ENCODE measurements around the gene SERPINA10.
"Not testable (repeated sequence)": the region's sequence is repeated elsewhere in the genome, so short reads cannot be mapped to it uniquely, and the experiment has no call there.

Gene SERPINA10

DNA sequence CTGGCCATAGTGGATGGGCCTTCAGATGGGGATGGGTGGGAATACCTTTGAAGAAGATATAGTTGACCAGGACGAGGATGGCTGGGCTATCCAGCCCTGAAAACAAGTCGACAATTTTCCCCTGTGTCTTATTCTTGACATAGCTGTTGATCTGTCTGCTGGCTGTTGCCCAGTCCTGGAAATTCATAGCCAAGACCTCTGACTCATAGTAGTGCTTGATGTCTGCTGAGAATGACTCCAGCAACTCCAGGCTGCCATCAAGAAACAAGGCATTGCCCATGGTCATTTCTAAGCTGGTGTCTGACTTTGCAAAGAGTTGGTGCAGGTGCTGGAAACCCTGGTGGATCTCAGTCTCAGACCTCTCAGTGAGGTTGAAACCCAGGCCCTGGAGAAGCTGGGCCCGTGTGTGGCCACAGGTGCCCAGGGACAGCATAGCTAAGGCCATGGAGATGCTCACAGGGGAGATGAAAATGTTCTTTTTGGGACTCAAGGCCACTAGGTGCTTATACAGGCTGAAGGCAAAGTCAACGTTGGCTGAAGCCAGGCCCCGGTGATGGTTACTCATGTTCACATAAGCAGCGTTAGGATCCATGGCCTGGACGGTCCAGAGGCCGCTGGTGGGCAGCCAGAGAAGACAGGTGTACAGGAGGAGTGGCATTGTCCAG, 21.1 kb upstream of the SERPINA10 start:
- no peak for DNase-seq

DNA sequence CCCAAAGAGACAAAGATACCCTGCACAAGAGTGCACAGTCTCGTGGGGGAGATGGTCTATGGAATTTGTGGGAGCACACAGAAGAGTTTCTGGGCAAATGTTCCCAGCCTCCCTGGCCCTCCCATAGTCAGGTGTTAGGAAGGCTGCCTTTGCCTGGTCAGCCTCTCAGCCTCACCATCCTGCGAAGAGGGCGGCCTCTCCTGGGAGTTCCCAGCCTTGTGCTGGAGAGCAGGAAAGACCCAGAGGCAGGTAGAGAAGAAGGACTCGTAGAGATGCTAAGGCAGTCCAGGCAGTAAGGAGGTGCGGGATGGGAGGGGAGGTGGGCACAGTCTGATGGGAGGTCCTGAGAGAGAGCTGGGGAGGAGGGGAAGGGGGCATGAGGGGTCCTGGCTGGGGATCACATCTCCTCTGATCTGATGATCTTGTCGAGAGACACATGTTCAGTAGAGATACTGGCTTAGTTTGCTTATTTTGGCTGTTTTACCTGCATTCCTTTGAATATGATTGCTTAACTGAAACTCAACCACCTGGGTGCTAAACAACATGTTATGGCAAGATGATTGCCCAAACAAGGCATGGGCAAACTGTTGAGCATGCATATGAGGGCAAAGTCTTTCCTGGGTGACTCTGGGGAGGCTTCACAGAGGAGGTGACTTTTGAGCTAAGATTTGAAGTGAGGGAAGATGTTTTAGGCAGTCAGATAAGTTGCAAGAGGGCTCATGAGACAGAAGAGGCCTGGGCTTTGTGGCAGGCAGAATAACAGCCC, 19.6 kb upstream of the SERPINA10 start:
- DNase-seq, result no peak

DNA sequence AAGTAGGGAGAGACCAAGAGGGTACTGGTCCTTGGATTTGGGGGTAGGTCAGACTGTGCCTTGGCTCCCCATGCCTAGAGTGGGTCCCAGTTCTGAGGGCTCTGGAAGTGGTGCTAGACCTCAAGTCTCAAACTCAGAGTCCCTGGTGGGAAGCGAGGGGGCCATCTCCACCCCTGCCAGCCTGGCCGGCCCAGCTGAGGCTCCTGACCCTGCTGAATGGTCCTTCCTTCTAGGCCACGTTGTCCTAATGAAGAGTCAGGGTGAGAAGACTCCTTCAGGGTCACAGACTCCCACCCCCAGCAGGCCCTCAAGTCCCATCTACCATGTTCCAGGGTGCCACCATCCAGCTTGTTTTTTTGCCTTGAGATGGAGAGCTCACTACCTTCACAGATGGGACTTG, 17.2 kb upstream of the SERPINA10 start:
- no peak for DNase-seq

DNA sequence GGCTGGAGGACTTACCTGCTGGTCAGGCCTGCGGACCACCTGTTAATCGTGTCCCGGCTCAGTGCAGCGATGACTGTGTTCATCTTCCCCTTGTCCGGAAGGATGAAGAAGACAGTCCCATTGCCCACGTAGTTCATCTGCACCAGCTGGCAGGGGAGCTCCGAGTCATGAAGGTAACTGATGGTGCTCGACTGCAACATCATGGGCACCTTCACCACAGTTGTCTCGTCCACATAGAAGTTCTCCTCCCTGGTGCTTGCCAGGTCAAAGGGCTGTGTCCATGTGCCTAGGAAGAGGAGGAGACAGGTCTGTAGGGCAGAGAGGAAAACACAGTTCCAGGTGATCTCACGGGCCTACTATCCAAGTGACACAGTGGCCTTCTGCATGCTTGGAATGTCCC, 16.7 kb upstream of the SERPINA10 start:
- no peak for DNase-seq

- peak in 2 of 4 experiments; percentile 20 to 32 for DNase-seq
These were observed 14.4 kb upstream of the SERPINA10 start for GRCh38 chr14:94307410-94307992.

DNA sequence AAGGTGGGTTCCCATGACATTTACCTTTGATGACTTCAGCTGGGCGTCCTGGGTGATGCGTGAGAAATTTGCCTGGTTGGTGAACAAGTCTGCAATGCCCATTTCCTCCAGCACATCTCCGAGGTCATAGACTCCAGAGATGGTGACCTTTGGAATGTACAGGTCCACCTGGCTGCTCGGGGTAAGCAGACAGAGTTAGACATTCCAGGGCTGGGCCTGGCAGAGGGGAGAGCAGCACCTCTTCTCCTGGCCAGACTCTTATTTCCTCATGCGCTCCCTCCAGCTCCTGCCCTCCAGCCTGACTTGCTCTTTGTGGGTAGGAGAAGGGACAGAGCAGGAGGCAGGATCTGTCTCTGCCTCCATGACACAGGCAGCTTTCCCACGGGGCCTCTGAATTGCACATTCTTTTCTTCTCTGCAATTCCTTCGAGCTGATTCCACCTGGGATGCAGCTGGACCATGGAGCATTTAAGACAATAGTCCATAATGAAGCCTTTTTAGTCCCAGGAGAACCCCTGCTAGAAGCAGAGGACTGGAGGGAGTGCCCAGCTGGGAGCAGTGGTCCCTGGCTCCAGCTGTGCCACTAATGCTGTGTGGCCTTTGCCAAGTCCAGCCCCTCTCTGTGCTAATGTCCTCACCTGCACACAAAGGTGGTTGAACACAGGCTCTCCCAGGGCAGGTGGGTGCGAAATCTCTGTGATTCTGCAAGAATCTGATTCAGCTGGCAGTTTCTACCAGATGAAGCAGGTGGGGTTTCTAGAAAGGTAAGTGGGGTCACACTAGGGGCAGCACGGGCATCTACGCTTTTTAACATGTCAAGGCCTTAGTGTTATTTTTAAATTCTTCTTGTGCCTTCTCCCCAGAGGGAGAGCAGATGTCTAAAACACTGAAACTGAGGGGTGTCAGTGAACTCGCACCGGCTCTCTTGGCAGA, 13.2 kb upstream of the SERPINA10 start:
- DNase-seq, result no peak

- DNase-seq, result no peak
These were observed 12.6 kb upstream of the SERPINA10 start for GRCh38 chr14:94305620-94306019.

DNA sequence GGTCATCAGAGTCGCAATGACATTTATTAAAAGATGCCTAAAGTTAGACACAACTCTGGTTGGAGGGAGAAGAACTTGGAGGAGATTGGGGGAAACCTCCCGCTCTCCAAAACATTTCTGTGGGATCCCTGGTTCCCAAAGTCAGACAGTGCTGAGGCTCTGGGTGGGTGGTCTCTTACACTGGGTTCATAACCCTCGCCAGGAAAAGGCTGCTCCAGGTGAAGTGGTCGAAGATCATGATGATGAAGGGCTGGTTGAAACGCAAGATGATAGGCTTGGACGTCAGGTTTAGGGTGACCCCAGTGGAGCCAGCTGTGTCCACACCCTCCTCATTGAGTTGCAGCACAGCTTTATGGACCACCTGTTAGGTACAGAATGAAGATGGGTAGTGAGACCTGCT, 11.2 kb upstream of the SERPINA10 start:
- no peak for DNase-seq

- DNase-seq, result no peak
These were observed 10.0 kb upstream of the SERPINA10 start for GRCh38 chr14:94303111-94303510.

- no peak for DNase-seq
These were observed 5.1 kb upstream of the SERPINA10 start for GRCh38 chr14:94298130-94298529.

DNA sequence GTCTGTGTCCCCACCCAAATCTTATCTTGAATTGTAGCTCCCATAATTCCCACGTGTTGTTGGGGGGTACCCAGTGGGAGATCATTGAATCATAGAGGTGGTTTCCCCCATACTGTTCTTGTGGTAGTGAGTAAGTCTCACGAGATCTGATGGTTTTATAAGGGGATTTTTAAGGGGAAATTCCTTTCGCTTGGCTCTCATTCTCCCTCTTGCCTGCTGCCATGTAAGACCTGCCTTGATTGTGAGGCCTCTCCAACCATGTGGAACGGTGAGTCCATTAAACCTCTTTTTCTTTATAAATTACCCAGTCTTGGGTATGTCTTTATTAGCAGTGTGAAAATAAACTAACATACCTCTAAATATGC, 3.1 kb upstream of the SERPINA10 start:
- not testable (repeated sequence) for DNase-seq

DNA sequence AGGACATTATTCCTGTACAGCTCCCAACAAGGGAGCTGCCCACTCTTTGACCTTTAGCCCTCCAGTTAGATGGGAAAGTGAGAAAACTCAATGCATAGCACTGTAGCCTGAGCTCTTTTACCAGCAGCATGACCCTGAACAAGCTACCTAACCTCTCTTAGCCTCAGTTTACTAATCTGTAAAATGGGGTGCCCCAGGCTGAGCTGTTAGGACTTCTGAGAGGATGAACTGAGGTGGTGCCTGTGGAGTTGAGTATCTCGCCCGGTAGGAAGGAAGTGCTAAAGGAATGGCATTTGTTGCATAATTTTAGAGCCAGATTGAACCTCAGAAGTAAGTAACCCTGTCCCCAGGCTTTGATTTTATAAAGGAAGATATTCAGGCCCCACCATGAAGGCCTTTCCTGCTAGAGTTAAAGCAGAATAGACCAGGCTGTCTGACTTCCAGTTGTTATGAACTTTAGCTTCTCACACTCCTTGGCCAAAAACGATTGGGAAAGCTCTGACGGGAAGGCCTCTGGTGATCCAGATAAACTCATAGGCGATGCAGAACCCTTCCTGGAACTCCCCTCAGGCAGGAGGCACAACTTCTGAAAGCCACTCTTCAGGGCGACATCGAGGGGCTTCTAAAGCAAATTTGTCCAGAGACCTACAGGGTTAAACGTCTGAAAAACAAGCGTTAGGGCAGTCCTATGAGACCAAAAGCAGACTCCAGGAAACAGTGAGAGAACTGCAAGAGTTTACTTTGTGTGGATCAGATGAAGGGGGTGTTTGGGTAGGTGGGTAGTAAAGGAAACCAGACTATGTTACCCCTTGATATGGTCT, 2.5 kb upstream of the SERPINA10 start:
- no peak for DNase-seq

GRCh38 chr14:94293578-94293924, 483 bp upstream of the SERPINA10 start:
- DNase-seq, result no peak

- no peak for DNase-seq
These were observed 569 bp downstream of the SERPINA10 start for GRCh38 chr14:94292526-94292871.

- no peak for DNase-seq
These were observed 1.1 kb downstream of the SERPINA10 start for GRCh38 chr14:94291906-94292525.

- DNase-seq, result no peak
These were observed 1.7 kb downstream of the SERPINA10 start for GRCh38 chr14:94291159-94291905.

- DNase-seq, result no peak
These were observed 2.9 kb downstream of the SERPINA10 start for GRCh38 chr14:94290197-94290596.

DNA sequence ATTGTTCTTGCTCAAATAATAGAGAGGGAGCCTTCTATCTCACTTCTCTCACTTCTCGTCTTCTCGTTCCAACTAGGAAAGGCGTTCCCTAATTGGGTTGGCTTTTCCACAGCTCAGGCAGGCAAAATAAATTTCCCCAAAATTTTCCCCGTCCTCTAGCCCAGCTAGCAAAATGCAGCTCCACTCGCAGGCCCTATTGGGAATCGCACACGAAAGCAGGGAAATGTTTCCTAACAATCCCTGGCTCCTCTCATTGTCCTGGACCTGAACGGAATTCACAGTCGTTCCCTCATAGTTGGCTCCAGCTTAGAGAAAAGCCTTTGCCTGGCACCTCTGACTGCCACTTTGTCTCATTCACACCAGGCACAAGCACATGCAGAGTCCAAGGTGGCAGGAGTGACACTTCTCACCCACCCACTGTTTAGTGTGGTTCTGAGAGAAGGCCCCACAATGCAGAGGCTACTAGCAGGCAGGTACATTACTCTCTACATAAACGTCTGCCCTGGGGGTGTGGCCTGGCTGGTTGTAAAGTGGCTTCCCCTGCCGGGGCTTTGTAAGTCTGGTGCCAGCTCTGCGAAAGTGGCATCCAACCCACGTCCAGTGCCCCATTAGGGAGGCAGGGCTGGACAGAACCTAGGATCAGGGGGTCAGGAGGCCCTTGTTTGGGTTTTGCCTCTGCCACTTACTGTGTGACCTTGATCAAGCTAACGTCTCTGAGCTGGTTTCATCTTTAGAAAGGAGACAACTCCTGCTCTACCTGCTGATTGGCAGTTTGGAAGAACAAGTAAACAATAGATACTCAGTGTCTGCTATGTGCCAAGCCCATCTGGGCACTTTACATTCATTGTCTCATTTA, 4.2 kb downstream of the SERPINA10 start:
- no peak for DNase-seq

GRCh38 chr14:94285158-94285557, 7.9 kb downstream of the SERPINA10 start:
- DNase-seq, result no peak

DNA sequence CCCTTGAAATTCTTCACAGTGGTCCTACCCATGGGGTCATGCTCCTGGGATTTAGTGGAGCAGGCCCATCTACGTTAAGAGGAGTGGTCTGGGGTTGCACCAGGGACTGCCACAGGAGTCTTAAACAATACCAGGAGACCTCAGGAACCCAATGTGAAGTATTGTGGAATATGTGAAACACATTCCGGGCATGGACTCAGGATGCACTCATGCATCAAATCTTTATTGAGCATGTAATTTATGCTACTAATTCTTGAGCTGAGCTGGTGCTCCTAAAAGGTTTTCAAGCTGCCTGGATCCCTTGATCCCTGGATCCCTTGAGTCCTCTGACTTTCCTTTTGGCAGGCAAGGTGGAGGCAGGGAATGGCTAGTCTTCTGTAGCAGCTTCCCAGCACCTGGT, 8.8 kb downstream of the SERPINA10 start:
- DNase-seq, result no peak

All from suppressor macrophage (primary cell).